Urinary bladder (tissue), 4 donors: ENCODE measurements around the gene AMIGO3. TPM values are rescaled to one million over a fixed set of nuclear protein-coding genes. Genes with fewer than 3 reads are reported as not detected.
"Not testable (repeated sequence)": the region's sequence is repeated elsewhere in the genome, so short reads cannot be mapped to it uniquely, and the experiment has no call there.

Experiments used
- DNase-seq: peaks from one replicate; pipeline ENCODE4 v3.0.0-alpha.2; 2015; ENCODE audit errors: extremely low spot score
- H3K27ac ChIP-seq: one replicate; pipeline ENCODE4 v1.5.1; 2013; ENCODE audit warnings: low read depth, mild to moderate bottlenecking, moderate library complexity
- H3K36me3 ChIP-seq: one replicate; pipeline ENCODE4 v1.6.1; 2013; ENCODE audit warnings: mild to moderate bottlenecking, moderate library complexity; ENCODE audit not compliant: insufficient read depth
- H3K4me1 ChIP-seq: one replicate; pipeline ENCODE4 v1.6.1; 2013; ENCODE audit warnings: mild to moderate bottlenecking, moderate library complexity; ENCODE audit not compliant: insufficient read depth
- H3K4me3 ChIP-seq: one replicate; pipeline ENCODE4 v1.5.1; 2013; ENCODE audit warnings: low read depth, low read length
- WGBS: extraction: QIAGEN DNeasy Blood & Tissue Kit; methylation state at CpG from one replicate; pipeline ENCODE4 v1.1.7; 2013; 5-methylcytosine and 5-hydroxymethylcytosine counted together
- polyA plus RNA-seq: library from polyadenylated mRNA; stranded (reverse); fragments of 200-250 nt; gene quantifications from one replicate; pipeline ENCODE4 v1.2.3, GENCODE V29; 2013
- total RNA-seq: library from RNA; depleted of rRNA; stranded (reverse); fragments of >200 nt; gene quantifications from one replicate; pipeline ENCODE4 v1.2.3, GENCODE V29; 2014
- donor health status: healthy with polysubstance abuse.
- donor health status: healthy.

The AMIGO3 gene
- total and polyA plus RNA-seq, 2 donors = 1.1 TPM; not detected in 1

DNA sequence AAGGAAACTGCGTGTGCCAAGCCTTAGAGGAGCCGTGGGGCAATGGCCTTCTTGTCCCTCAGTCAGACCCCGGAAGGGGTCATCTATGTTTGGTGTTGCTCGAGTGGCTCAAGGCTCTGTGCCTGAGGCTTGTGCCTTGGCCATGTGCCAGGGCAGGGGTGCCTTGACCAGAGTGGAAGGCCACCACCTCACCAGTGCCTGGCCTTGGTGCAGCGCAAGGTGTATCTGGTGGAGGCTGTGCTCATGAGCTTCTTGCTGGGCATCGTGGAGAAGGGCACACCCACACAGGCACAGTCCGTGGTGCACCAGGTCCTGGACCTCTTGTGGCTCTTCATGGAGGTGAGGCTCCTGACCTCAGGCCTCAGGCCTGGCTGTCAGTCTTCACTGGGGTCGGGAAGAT, 19.5 kb downstream of the AMIGO3 start:
- Histone ChIP-seq H3K4me3 (no peak overlapping the region), H3K4me1 (no peaks in the 10 kb centered on the region), H3K36me3 (no peaks in the 10 kb centered on the region), H3K27ac (no peak overlapping the region)
- WGBS = 81% methylated on average over 8 of the region's 8 CpGs
- no peak for DNase-seq

- H3K4me3 ChIP-seq = no peak overlapping the region
- 90% methylated on average over 16 of the region's 16 CpGs for WGBS
- no peak overlapping the region for H3K27ac ChIP-seq
- DNase-seq = no peak
- H3K4me1 ChIP-seq = no peaks in the 10 kb centered on the region
- H3K36me3 ChIP-seq = no peaks in the 10 kb centered on the region
Observed at GRCh38 chr3:49699281-49699979, 20.1 kb downstream of the AMIGO3 start.

- H3K4me1 ChIP-seq, DNase-seq, H3K4me3 ChIP-seq, H3K36me3 ChIP-seq, H3K27ac ChIP-seq: not testable (repeated sequence)
- 83% methylated on average over 4 of the region's 4 CpGs for WGBS
Observed at GRCh38 chr3:49695350-49696015, 24.0 kb downstream of the AMIGO3 start.

GRCh38 chr3:49694409-49695070, 24.9 kb downstream of the AMIGO3 start:
- H3K4me3 ChIP-seq, H3K4me1 ChIP-seq, H3K36me3 ChIP-seq, H3K27ac ChIP-seq, DNase-seq: not testable (repeated sequence)
- 41% methylated on average over 6 of the region's 6 CpGs for WGBS

DNA sequence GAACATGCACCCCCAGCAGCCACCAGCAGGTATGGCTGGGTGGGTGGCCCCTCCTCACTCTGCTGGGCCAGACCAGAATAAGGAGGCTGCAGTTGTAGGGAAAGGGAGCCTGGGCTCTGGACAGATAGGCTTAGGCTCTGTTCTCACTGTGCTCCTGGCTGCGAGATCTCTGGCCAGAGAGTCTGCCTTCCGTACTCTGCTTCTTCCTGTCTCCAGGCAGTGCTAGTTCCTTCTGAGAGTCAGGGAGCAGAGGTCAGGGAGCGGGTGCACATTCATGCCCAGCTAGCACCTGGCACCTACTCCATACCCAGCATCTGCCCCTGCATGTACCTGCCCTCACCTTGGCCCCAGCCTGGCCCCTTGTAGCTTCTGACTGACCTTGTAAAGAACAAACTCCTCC, 28.0 kb downstream of the AMIGO3 start:
- H3K27ac ChIP-seq, H3K4me1 ChIP-seq, DNase-seq, H3K36me3 ChIP-seq, H3K4me3 ChIP-seq: not testable (repeated sequence)
- 88% methylated on average over 3 of the region's 3 CpGs for WGBS

DNA sequence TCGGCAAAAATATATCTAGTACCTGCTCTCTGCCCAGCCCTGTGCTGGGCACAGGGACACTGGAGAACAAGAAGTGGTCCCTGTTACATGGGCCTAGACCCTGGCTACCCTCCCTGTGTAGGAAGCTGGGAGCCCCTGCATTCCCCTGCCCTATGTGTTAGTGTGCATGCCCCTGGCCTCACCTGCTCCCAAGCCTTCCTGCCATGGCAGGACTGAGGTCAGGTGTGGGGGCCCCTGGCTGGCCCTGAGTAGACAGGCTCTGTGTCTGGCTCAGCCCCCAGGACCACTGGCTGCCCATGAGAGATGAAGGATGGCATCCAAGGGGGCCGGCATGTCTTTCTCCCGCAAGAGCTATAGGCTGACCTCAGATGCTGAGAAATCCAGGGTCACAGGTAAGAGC, 28.6 kb downstream of the AMIGO3 start:
- H3K4me3 ChIP-seq, H3K27ac ChIP-seq, DNase-seq, H3K4me1 ChIP-seq, H3K36me3 ChIP-seq: not testable (repeated sequence)
- 97% methylated on average over 3 of the region's 3 CpGs for WGBS

DNA sequence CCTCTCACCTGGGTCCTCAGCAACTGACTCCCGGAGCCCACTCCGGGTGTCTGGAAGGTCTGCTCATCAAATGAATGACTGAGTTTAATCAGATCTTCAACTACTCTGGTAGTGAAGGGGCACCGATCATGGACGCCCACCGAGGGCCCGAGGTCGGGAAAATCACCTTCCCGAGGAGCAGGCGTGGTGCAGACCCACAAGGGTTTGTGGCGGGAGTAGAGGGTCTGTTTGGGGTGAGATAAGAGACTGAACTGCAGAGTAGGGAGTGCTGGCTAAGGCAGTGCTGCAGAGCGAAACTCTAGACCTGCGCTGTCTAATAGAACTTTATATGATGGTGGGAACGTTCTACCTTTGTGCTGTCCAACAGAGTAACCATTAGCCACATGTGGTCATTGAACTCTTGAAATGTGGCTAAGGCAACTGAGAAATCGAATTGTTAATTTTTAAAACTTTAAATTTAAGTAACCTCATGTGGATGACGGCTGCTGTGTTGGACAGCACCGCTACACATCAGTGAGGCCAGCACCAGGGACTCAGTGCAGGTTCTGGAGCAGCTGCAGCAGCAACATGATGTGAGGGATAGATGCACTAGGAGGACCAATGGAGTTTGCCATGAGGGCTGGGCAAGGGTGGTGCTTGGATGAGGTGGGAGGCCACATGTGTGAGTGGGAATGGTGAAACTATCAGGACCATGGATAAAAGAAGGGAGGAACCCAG, 29.4 kb downstream of the AMIGO3 start:
- not testable (repeated sequence) for DNase-seq, H3K27ac ChIP-seq, H3K4me1 ChIP-seq, H3K36me3 ChIP-seq
- 7% methylated on average over 16 of the region's 16 CpGs for WGBS
- peak overlapping the region; percentile 78 for H3K4me3 ChIP-seq

DNA sequence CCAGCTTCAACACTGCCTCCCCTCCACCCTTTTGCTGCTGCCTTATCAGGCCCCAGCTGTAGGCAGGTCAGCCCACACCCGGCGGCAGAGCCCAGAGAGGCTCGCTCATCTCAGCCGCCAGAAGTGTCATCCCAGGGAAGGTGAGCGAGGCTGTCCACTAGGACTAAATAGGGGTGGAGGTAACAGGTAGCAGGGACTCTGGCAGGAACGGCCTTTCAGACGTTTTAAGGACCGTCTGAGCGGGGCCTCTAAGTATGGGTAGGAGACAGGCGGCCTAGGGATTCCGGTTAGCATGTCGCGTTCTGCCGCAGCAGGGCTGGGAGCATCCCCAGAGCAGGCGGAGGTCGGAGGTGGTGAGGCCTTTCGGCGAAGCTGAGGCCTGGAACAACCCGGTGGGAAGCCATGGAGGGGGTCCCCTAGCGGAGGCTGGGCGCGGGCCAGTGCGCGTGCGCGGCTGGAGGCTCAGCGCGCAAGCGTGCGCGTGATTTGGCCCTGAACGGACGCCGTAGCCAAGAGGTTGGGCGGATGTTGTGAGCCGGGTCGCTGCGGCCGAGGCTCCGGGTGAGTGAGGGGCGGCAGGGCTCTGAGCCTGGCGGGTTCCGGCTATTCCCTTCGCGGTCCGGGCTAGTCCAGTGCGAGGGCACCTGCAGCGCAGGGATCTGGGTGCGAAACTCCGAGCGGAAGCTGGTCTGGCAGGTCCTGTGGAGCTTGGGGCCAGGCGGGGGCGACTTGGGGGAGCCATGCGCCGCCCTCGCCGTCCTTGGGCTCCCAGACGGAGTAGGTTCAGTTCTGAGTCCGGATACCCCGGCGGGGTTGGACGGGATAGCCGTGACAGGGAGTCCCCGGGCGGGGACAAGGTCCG, 30.2 kb downstream of the AMIGO3 start, which contains the start of the genes MST1 and RNF123:
TSS of gene MST1 (minus strand) at position 429 of the 862 bp plus-strand sequence. CDS start 783 bp downstream, outside the sequence.
TSS of gene RNF123 (plus strand) at position 512 of the 862 bp plus-strand sequence. CDS start 1,609 bp downstream, outside the sequence.
- H3K4me1 ChIP-seq = no peaks in the 10 kb centered on the region
- H3K27ac ChIP-seq = peak within 1 kb of the TSS; percentile 3
- WGBS = 2% methylated on average over 66 of the region's 66 CpGs
- H3K36me3 ChIP-seq = no peaks in the 10 kb centered on the region
- DNase-seq = peak; percentile 72
- H3K4me3 ChIP-seq = peak within 1 kb of the TSS; percentile 78

DNA sequence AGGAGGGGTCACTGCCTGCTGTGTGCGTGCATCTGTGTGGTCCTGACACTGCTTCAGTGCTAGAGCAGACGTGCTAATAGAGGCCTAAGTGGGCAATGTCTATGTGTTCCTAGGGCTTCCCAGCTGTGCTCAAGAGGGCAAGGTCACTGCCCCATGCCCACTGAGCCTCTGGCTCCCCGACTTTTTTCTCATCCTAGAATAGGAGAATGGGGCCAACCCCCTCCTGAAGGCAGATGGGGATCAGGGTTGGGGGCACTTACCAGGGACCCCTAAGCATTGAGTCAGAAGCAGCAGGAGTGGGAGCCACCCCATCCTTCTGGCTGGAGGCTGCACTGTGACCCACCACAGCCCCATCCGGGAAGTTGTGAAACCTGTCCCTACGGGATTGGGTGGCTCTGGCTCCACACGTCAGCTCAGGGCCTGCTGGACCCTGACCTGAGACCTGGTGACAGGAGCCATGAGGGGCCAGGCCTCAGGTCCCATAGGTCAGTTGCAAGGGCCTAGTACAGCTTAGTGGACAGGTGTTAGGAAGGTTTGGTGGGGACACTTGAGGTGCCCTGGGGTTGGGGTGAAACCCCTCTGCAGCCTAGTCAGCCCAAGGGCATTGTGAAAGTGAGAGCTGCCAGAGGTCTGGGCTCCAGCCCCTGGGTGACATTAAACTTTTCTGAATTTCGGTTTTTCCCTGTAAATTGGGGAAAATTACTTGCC, 31.0 kb downstream of the AMIGO3 start:
- H3K4me3 ChIP-seq = peak overlapping the region; percentile 78
- WGBS = 78% methylated on average over 7 of the region's 7 CpGs
- not testable (repeated sequence) for H3K27ac ChIP-seq, H3K36me3 ChIP-seq, H3K4me1 ChIP-seq, DNase-seq

GRCh38 chr3:49687424-49687795, 32.1 kb downstream of the AMIGO3 start:
- DNase-seq, H3K27ac ChIP-seq, H3K4me3 ChIP-seq, H3K4me1 ChIP-seq, H3K36me3 ChIP-seq: not testable (repeated sequence)
- WGBS = 89% methylated on average over 12 of the region's 12 CpGs

- H3K36me3 ChIP-seq, H3K4me3 ChIP-seq, DNase-seq, H3K4me1 ChIP-seq, H3K27ac ChIP-seq: not testable (repeated sequence)
- 8% methylated on average over 44 of the region's 44 CpGs for WGBS
Observed at GRCh38 chr3:49686769-49687423, 32.6 kb downstream of the AMIGO3 start.

- H3K36me3 ChIP-seq, H3K27ac ChIP-seq, DNase-seq, H3K4me1 ChIP-seq: not testable (repeated sequence)
- 3% methylated on average over 25 of the region's 29 CpGs for WGBS
- peak overlapping the region; percentile 20 for H3K4me3 ChIP-seq
Observed at GRCh38 chr3:49686346-49686745, 33.1 kb downstream of the AMIGO3 start.
